ENCODE data around the gene COX4I2. TPM values are rescaled to one million over a fixed set of nuclear protein-coding genes. Genes with fewer than 3 reads are reported as not detected.

COX4I2 gene
- total RNA-seq, 1 experiment from 2014 or later: not detected

DNA sequence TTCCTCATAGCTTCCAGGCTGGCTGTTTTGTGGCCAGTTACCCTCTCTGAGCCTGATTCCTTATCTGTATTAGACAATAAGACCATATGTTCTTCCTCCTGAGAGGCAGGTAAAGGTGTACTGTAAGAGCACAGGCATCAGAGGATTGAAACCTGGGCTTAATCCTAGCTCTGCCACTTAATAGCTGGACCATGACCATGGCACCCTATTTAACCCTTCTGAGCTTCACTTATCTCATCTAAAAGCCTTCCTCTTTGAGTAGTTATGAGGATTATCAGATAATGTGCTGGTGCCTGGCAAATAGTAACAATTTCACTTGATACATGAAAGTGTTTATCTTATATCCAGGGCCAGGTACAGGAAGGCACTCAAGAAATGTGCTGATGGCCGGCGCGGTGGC, 50.1 kb downstream of the COX4I2 start:
- peaks cover 10% of the 10 kb centered on the region; the same call in 1 of the 2 replicates for H3K36me3 Mint-ChIP-seq
- peak overlapping the region; percentile 34 for H3K27ac Mint-ChIP-seq
- H3K4me1 Mint-ChIP-seq: peaks cover 36% of the 10 kb centered on the region
- no peak for ATAC-seq
- ChIA-PET POLR2A (no interaction called here), CTCF (interaction anchor here (0.8 to 1.2 kb wide), 3 partner anchors 26 to 53 kb away, joined by 3 to 10 read pairs (median 3); no protein-coding TSS in a partner anchor)
- no peak for DNase-seq (ENCODE audit: low spot score)
- TF ChIP-seq USF1 (CRISPR knock-in tag; IDR thresholded peaks at IDR 0.05): no peak
- TF ChIP-seq TCF7 (CRISPR knock-in tag; IDR thresholded peaks at IDR 0.05; ENCODE audit: low read depth): no peak
- TF ChIP-seq ZNF423 (CRISPR knock-in tag; IDR thresholded peaks at IDR 0.05): no peak
- no peak for TF ChIP-seq ZBTB21 (CRISPR knock-in tag; IDR thresholded peaks at IDR 0.05; ENCODE audit: borderline replicate concordance)
- TF ChIP-seq, protein P1, sequence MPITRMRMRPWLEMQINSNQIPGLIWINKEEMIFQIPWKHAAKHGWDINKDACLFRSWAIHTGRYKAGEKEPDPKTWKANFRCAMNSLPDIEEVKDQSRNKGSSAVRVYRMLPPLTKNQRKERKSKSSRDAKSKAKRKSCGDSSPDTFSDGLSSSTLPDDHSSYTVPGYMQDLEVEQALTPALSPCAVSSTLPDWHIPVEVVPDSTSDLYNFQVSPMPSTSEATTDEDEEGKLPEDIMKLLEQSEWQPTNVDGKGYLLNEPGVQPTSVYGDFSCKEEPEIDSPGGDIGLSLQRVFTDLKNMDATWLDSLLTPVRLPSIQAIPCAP (CRISPR knock-in tag; IDR thresholded peaks at IDR 0.05): no peak
- TF ChIP-seq PRRX2 (CRISPR knock-in tag; IDR thresholded peaks at IDR 0.05): no peak
- no peak for TF ChIP-seq NR2C2 (CRISPR knock-in tag; IDR thresholded peaks at IDR 0.05)
- no peak for TF ChIP-seq CREB1 (CRISPR knock-in tag; IDR thresholded peaks at IDR 0.05)
- no peak for TF ChIP-seq ZNF532 (CRISPR knock-in tag; IDR thresholded peaks at IDR 0.05; ENCODE audit: borderline replicate concordance)
- TF ChIP-seq ZNF281 (CRISPR knock-in tag; IDR thresholded peaks at IDR 0.05): no peak
- no peak for TF ChIP-seq ESRRA (CRISPR knock-in tag; IDR thresholded peaks at IDR 0.05; ENCODE audit: borderline replicate concordance)
- TF ChIP-seq IRF2 (CRISPR knock-in tag; IDR thresholded peaks at IDR 0.05; ENCODE audit: borderline replicate concordance, low read depth): no peak
- TF ChIP-seq PREB (CRISPR knock-in tag; IDR thresholded peaks at IDR 0.05; ENCODE audit: borderline replicate concordance): no peak
- TF ChIP-seq NFYB (CRISPR knock-in tag; conservative IDR thresholded peaks at IDR 0.05; ENCODE audit: low read depth): no peak
- no peak for TF ChIP-seq ATF1 (CRISPR knock-in tag; IDR thresholded peaks at IDR 0.05)
- H3K4me3 Mint-ChIP-seq: no peak overlapping the region
- no peaks in the 10 kb centered on the region for H3K9me3 Mint-ChIP-seq
- no peaks in the 10 kb centered on the region for H3K27me3 Mint-ChIP-seq (ENCODE audit: low read depth)

DNA sequence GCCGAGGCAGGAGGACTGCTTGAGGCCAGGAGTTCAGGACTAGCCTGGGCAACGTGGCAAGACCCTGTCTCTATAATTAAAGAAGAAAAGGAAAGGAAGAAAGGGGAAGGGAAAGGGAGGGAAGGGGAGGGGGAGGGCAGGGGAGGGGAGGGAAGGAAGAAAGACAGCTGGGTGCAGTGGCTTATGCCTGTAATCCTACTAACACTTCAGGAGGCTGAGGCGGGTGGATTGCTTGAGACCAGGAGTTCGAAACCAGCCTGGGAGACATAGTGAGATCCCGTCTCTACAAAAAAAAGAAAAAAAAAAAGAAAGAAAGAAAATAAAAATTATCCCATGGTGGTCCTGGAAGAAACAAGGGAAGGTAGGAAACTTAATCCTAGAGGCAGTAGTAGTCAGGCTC, 51.4 kb downstream of the COX4I2 start:
- Mint-ChIP-seq H3K27me3 (ENCODE audit: low read depth) (no peaks in the 10 kb centered on the region), H3K27ac (no peak overlapping the region), H3K36me3 (peaks cover 10% of the 10 kb centered on the region; the same call in 1 of the 2 replicates), H3K9me3 (no peaks in the 10 kb centered on the region), H3K4me1 (peaks cover 42% of the 10 kb centered on the region), H3K4me3 (no peak overlapping the region)
- no peak for DNase-seq (ENCODE audit: low spot score)
- TF ChIP-seq ZNF121 (CRISPR knock-in tag; IDR thresholded peaks at IDR 0.05): peak; percentile 43; the same call in 1 of the 2 replicates
- no peak for TF ChIP-seq JAZF1 (CRISPR knock-in tag; IDR thresholded peaks at IDR 0.05)
- no peak for ATAC-seq
- ChIA-PET POLR2A (no interaction called here), CTCF (no interaction called here)
